Choroid plexus epithelial cell (primary cell): ENCODE results near the gene NIF3L1.

Experiments
- DNase-seq: peaks from one replicate; pipeline ENCODE4 v3.0.0-alpha.2; 2010; ENCODE audit warnings: low read depth
- H3K4me3 ChIP-seq: 2 replicates; pipeline ENCODE4 v1.5.1; 2011; ENCODE audit warnings: low read depth, mild to moderate bottlenecking, control low read depth, low read length, moderate library complexity
- TF ChIP-seq, protein P1 (sequence below): conservative IDR thresholded peaks from 2 replicates; pipeline ENCODE4 v1.5.1; 2011; ENCODE audit warnings: low read depth, mild to moderate bottlenecking, control low read depth, inconsistent platforms, low read length, moderate library complexity

Gene NIF3L1

GRCh38 chr2:200909958-200910357, 20.8 kb downstream of the NIF3L1 start:
- H3K4me3 ChIP-seq: no peak overlapping the region
- TF ChIP-seq, protein P1, sequence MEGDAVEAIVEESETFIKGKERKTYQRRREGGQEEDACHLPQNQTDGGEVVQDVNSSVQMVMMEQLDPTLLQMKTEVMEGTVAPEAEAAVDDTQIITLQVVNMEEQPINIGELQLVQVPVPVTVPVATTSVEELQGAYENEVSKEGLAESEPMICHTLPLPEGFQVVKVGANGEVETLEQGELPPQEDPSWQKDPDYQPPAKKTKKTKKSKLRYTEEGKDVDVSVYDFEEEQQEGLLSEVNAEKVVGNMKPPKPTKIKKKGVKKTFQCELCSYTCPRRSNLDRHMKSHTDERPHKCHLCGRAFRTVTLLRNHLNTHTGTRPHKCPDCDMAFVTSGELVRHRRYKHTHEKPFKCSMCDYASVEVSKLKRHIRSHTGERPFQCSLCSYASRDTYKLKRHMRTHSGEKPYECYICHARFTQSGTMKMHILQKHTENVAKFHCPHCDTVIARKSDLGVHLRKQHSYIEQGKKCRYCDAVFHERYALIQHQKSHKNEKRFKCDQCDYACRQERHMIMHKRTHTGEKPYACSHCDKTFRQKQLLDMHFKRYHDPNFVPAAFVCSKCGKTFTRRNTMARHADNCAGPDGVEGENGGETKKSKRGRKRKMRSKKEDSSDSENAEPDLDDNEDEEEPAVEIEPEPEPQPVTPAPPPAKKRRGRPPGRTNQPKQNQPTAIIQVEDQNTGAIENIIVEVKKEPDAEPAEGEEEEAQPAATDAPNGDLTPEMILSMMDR: no peak
- no peak for DNase-seq

- TF ChIP-seq, protein P1: no peak
- no peak overlapping the region for H3K4me3 ChIP-seq
- peak; percentile 77 for DNase-seq
Observed at GRCh38 chr2:200913654-200914053, 24.5 kb downstream of the NIF3L1 start.

DNA sequence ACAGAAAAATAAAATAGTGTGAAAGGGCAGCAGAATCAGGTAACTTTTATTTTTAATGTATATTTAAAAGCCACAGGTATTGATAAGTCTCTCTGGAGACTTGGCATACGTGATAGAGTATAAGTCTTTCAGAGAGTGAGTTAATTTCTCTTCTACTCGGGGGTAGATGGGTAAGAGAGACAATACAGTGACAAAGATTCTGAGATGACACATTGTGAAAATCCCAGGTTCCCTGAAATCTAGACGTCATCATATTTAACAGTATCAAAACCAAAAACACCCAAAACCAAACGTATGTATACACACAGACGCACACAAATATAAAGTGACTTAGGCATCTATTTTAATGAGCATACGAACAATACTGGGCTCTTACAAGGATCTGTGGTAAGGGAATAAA, 33.3 kb downstream of the NIF3L1 start:
- H3K4me3 ChIP-seq: no peak overlapping the region
- no peak for DNase-seq
- TF ChIP-seq, protein P1: no peak

DNA sequence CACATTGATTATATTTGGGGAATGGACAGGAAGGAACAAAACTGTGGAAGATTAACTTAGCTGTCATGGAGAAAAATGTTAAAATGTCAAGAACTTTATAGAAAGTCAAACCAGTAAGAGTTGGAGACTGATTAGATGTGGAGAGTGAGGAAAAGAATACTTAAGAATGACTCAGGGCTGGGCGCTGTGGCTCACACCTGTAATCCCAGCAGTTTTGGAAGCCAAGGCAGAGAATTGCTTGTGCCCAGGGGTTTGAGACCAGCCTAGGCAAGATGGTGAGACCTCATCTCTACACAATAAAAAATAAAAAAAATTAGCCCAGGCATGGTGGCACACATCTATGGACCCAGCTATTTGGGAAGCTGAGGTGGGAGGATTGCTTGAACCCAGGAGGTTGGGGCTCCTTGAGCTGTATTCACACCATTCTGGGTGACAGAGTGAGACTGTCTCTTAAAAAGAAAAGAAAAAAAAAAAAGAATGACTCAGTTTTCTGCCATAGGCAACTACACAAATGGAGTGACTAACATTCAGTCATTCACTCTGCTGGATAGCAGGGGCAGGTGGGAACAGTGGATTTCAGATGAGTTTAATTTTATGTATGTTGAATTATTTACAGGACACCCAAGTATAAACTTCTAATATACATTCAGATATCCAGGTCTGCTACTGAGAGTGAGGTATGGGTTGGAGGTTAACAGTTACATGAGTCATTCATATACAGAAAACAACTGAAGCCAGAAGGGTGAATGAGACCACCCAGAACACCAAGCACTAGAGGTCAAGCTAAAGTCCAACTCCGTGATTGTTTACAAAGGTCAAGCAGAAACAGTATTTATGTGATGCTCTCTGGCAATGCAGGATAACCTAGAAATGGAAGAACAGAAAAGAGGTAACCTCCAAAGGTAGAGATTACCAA, 40.4 kb downstream of the NIF3L1 start:
- TF ChIP-seq, protein P1: no peak
- DNase-seq: peak; percentile 13

GRCh38 chr2:200930947-200931626, 41.9 kb downstream of the NIF3L1 start:
- H3K4me3 ChIP-seq: no peak overlapping the region
- TF ChIP-seq, protein P1: no peak
- DNase-seq: peak; percentile 50

More for the DNA sequence above, 40.4 kb downstream of the NIF3L1 start:
- no peak overlapping the region for H3K4me3 ChIP-seq

- no peak for DNase-seq
- H3K4me3 ChIP-seq: no peak overlapping the region
- TF ChIP-seq, protein P1: no peak
Observed at GRCh38 chr2:200939832-200940231, 50.7 kb downstream of the NIF3L1 start.
